GM19099 (cell line): ENCODE data around the gene CCNB2.

Source experiments
- POLR2A ChIP-seq: IDR thresholded peaks from 3 replicates; pipeline ENCODE4 v1.6.1; 2011; ENCODE audit warnings: low read depth; ENCODE audit not compliant: insufficient read length; ENCODE audit errors: extremely low read depth

CCNB2 gene

DNA sequence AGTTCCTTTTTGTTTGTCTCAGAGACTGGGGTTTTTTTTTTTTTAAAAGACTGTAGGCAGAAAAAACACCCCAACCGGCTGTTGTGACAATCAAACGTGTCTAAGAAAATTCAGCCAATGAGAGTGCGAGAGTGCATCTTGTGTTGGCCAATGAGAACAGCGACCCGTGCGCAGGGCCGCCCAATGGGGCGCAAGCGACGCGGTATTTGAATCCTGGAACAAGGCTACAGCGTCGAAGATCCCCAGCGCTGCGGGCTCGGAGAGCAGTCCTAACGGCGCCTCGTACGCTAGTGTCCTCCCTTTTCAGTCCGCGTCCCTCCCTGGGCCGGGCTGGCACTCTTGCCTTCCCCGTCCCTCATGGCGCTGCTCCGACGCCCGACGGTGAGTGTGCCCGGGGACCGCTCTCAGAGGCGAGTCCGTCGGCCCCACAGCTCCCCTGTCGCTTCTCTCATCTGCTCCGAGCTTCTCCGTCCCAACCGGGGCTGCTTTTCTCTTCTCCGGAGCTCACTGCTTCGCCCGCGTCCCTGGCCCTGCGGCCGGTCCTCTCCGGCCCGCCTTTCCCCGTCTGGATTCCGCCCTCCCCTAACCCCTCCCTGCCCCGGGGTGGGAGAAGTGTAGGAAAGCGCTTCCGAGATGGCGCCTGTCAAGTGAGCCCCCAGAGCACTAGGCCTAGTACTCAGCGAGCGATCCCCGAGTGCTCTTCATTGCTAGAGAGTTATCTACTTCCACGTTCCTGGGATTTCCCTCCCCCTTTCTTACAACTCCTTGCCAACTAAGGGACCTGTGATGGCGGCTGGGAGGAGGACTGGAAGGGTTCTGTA is at the start of gene CCNB2:
Gene CCNB2, plus strand, starts transcription at position 235 of the 821 bp plus-strand sequence. Its CDS starts 123 bp downstream, at position 358.
- peak; percentile 90 for TF ChIP-seq POLR2A

DNA sequence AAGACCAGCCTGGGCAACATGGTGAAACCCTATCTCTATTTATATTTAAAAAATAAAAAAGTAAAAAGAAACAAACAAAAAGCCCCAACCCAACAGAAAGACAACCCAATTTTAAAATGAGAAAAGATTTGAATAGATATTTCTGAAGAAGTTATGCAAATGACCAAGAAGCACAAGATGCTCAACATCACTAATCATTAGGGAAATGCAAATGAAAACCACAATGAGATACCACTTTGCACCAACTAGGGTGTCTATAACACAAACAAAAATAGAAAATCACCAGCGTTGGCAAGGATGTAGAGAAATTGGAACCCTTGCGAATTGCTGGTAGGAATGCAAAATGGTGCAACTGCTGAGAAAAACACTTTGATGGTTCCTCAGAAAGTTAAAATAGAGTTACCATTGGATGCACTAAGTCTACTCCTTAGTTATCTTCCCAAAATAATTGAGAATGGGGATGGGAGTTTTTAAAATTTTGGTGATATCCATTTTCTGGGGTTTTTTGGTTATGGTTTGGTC is 45.8 kb upstream of the CCNB2 start:
- TF ChIP-seq POLR2A: no peak

DNA sequence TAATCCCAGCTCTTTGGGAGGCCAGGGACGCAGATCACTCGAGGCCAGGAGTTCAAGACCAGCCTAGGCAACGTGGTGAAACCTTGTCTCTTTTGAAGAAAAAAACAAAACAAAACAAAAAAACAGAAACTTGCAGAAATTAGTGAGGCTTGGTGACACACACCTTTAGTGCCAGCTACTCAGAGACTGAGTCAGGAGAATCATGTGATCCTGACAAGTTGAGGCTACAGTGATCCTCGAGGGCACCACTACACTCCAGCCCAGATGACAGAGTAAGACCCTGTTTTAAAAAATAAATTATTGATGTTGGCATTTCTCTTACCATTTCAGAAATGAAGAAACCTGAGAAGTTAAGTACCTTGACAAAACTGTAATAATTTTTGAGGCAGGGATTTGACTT is 44.6 kb upstream of the CCNB2 start:
- no peak for TF ChIP-seq POLR2A

DNA sequence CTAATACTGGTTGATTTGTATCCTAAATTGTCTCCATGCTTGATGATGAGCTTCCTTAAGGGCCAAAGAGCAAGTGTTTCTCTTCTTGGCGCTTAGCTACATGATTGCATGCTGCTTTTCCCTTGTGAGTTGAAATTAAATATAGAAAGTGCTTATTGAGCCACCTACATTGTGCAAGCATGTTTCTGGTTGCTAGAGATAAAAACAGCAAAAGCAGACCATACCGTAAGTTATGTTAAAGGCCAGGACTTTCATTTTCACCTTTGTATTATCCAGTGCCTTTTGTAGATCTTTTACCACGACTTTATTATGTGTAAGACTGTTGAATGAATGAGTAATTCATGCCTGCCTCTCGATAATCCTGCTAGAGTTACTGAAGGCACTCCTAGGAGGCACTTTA is 41.9 kb upstream of the CCNB2 start:
- TF ChIP-seq POLR2A: no peak

DNA sequence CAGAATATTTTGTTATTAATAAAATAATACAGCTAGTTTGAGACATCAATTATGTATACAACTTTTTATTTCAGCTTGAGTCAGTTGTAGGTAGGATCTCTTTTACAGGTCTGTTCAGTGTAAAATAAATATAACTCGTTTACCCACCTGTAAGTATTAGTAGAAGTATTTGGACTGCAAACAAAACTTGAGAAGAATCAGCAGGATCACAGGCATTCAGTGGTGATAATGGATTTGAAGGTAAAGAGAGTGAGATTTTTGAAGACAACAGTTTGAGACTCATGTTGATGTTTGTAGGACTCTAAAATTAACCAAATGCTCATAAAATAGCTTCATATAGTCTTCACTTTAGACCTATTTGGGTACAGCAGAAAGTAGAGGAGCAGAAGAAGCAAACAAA is 35.5 kb upstream of the CCNB2 start:
- no peak for TF ChIP-seq POLR2A

DNA sequence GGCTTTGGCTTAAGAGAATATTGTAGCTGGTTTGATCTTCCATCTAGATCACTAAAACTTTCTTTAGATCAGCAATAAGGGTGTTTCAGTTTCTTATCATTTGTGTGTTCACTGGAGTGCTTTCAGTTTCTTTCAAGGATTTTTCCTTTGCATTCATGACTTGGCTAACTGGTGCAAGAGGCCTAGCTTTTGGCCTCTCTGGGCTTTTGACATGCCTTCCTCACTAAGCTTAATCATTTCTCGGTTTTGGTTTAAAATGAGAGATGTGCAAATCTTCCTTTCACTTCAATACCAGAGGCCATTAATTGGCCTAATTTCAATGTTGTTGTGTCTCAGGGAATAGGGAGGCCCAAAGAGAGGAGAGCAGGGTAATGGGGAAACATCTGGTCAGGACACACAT is 30.3 kb upstream of the CCNB2 start:
- no peak for TF ChIP-seq POLR2A

DNA sequence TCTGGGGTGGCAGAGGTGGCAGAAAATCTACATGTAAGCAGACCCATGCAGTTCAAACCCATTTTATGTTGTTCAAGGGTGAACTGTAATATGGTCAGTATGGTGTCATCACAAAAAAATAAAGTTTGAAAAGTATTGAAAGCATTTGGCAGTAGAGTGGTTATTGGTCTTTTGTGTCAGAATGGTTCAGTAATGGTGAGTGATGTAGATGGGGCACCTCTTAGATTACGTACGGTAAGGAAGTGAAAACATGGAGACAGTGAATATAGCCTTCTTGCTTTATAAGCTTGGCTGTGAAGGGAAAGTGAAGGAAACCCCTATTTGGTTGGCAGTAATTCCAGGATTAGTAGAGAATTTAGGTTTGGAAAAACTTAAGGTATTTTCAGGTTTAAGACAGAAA is 17.2 kb upstream of the CCNB2 start:
- no peak for TF ChIP-seq POLR2A

DNA sequence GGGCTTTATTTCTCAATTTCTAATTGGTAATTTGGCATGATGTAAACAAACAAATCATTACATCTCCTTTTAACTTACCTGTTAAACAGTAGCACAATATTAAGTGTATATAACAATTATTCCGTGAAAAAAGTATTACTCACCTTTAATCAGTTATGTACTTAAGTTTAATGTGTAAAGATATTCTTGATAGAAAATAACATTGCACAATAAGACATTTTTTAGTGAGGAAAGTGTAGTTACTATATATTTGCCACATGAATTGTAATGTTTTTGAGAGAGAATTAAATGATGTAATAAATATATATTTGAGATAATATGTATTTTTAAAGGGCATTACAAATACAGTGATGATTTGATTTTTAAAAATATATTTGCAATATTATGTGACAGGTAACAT is 10.9 kb upstream of the CCNB2 start:
- TF ChIP-seq POLR2A: no peak

DNA sequence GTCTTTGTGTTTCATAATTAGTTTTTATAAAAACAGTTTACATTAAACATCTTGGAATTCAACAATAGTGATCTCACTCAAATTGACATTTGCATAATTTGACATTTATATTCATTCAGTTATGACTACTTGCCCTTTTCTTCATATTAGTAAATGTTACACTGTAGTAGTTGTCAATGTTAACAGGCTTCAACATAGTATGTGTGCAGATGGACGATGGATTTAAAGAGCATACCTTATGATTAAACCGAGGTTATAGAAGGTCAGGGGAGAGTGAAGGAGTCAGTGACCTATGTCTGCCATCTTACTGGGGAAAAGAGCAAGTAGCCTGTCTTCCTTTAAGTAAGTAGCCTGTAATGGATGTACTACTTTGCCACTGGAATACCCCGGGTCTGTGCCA is 8.5 kb upstream of the CCNB2 start:
- TF ChIP-seq POLR2A: no peak

DNA sequence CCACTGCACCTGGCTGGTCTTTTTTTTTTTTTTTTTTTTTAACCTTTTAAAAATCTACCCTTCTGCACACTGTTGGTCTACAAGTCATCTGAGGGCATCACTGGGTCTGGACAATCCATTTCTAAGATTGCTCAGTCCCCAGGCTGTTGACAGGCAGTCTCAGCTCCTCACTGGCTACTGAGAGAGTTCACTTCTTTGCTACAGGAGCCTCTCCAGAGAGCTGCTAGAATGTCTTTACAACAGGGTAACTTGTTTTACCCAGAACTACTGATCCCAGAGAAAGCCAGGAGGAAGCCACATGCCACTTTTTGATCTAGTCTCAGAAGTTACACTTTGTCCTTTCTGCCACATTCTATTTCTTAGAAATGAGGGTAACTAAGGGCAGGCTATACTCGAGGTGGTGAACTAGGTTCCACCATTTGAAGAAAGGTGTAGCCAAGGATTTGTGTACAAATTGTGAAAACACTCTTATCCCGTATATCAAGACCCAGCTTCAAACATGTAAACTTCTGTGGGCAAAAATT is 5.7 kb upstream of the CCNB2 start:
- TF ChIP-seq POLR2A: no peak

DNA sequence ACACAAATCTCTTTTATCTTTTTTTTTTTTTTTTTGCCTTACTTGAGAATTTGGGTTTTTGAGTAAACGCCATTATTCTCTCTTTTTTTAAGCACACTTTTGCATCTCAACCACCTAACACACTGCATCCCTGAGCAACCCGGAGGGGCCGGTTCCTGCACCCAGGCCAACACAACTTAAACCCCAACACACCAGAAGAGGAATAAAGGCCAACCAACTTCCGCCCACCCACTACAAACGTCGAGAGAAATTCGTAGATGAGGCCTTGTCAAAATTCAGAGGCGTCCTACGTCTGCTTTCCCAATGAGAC is 389 bp upstream of the CCNB2 start:
- no peak for TF ChIP-seq POLR2A

DNA sequence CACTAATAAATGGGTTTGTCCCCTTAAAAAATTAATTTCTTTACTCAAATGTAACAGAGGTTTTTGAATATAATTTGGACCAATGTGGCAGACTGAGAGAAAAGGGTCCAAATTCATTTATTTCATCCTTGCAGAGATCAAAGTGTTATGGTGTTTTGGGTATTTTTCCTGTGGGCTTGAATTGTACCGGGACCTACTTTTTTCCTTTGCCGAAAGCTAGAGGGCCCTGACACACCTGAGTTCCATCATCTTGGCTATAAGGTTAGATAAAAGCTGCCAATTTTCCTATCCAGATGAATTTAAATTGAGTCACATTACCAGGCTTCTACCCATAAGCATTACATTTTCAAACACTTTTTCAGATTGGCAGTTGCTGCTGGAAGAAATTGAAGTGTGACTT is 908 bp downstream of the CCNB2 start:
- no peak for TF ChIP-seq POLR2A

DNA sequence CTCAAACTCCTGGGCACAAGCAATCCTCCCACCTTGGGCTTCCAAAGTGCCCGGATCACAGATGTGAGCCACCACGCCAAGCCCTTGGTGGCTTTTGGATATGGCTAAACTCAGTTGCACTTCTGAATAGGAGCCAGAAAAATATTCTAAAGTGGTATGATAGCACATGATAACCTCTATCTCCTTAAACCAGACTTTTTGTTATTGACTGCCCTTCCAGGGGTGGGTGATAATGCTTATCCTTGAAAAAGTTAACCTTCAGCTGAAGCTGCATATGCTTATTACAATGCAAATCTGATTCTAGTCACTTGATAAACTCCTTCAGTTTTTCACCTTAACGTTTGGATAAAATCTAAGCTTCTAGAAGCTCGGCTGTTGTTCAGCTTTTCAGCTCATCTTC is 6.3 kb downstream of the CCNB2 start:
- no peak for TF ChIP-seq POLR2A

DNA sequence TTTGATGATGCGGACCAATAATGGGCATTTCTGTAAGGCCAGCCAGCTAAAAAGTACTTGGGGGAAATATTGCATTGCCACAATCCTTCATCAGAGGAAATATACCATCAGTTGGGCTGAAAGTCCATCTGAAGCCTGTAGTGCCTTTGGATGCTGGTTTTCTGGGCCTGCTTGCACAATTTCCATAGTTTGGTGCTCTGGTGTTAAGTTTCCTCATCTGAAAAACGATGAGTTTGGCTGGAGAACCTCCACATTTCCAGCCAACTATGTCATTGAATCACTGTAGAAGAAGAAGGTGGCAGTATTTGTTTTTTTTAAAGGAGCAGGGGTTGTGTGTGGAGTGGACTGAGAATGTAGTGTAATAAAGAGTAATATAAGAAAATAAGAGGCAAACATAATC is 10.1 kb downstream of the CCNB2 start:
- TF ChIP-seq POLR2A: no peak

DNA sequence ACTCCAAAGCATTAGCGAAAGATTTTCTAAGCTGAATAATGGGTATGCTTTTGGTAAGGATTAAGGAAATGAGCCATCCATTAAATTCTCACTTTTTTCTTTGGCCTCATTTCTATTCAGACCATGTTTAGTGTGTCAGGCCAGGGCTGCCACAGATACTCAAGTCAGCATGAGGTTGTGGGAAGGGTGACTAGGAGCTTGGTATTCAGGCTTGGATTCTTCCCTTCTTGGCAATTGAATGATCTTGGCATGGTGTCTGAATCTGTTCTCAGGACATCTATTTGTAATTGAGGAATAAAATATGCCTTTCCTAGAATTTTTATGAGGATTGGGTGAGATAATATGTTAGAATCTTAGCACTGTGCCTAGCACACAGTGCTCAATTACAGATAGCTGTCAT is 11.2 kb downstream of the CCNB2 start:
- no peak for TF ChIP-seq POLR2A

DNA sequence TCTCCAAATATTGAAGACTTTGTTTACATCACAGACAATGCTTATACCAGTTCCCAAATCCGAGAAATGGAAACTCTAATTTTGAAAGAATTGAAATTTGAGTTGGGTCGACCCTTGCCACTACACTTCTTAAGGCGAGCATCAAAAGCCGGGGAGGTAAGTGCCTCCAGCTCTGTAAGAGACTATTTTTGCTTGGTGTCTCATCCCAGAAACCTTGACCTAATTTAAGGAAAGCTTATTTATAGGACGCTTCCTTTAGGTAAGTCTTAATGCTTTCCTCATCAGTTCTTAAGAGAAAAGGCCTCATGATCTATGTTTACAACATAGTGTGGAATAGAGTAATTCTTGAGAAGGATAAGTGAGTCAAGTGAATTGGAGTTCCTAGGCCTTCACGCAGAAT is 11.8 kb downstream of the CCNB2 start:
- no peak for TF ChIP-seq POLR2A

DNA sequence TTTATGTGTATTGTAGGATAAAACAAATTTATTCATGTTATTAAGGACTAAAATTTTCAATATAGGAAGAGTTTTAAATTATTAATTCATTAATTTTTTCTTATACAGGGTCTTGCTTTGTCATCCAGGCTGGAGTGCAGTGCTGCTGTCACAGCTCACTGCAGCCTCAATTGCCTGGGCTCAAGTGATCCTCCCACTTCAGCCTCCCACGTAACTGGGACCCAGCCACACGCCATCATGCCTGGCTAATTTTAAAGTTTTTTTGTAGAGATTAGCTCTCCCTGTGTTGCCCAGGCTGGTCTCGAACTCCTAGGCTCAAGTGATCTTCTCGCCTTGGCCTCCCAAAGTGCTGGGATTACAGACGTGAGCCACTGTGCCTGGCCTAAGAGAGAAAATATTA is 14.7 kb downstream of the CCNB2 start:
- no peak for TF ChIP-seq POLR2A
